Renal pelvis (tissue), 4 donors: ENCODE measurements around the gene MTHFR. TPM values are rescaled to one million over a fixed set of nuclear protein-coding genes. Genes with fewer than 3 reads are reported as not detected.
A peak's percentile ranks its signal among the peaks of the same experiment; 100 is the strongest.
"Not testable (repeated sequence)": the region's sequence is repeated elsewhere in the genome, so short reads cannot be mapped to it uniquely, and the experiment has no call there.

Experiments used
- DNase-seq: peaks from one replicate; pipeline ENCODE4 v3.0.0-alpha.2; 2013
- polyA plus RNA-seq, 3 donors: library from polyadenylated mRNA; unstranded; fragments of 120-200 nt; gene quantifications; one replicate each; pipeline ENCODE4 v1.2.1, GENCODE V29; 2013; ENCODE audit not compliant: insufficient read length in 3 of 3

Gene MTHFR
- polyA plus RNA-seq, 3 donors = 18.9 to 27.1 (median 26.5) TPM

DNA sequence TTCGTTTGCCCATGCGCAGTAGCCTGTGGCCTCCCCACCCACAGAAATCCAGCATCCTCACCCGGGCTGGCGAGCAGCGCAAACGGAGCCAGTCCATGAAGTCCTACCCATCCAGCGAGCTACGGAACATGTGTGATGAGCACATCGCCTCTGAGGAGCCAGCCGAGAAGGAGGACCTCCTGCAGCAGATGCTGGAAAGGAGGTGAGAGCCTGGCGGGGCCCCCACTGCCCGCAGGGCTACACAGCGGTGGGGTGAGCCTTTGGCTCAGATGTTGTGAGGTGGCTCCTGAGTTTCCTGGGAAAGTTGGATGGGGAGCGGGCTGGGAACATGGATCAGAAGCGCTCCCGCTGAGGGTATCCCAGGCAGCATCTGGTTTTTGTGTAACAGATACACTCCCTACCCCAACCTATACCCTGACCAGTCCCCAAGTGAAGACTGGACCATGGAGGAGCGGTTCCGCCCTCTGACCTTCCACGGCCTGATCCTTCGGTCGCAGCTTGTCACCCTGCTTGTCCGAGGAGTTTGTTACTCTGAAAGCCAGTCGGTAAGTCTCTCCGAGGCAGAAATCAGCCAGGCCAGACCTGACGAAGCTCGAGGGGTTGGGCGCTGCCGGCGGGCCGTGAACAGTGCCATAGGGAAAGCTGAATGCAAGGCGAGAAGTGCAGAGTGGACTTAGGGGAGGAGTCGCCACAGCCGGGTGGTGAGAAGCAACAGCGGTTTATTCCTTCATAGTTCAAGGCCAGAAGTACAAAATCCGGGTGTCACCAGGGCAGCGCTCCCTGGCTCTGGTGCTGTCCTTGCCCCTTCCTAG, 31.4 kb upstream of the MTHFR start:
- DNase-seq = no peak

GRCh38 chr1:11835441-11836225, 29.9 kb upstream of the MTHFR start:
- DNase-seq = no peak

GRCh38 chr1:11833900-11834299, 28.1 kb upstream of the MTHFR start:
- no peak for DNase-seq

- no peak for DNase-seq
Measured at GRCh38 chr1:11833497-11833896, 27.7 kb upstream of the MTHFR start.

DNA sequence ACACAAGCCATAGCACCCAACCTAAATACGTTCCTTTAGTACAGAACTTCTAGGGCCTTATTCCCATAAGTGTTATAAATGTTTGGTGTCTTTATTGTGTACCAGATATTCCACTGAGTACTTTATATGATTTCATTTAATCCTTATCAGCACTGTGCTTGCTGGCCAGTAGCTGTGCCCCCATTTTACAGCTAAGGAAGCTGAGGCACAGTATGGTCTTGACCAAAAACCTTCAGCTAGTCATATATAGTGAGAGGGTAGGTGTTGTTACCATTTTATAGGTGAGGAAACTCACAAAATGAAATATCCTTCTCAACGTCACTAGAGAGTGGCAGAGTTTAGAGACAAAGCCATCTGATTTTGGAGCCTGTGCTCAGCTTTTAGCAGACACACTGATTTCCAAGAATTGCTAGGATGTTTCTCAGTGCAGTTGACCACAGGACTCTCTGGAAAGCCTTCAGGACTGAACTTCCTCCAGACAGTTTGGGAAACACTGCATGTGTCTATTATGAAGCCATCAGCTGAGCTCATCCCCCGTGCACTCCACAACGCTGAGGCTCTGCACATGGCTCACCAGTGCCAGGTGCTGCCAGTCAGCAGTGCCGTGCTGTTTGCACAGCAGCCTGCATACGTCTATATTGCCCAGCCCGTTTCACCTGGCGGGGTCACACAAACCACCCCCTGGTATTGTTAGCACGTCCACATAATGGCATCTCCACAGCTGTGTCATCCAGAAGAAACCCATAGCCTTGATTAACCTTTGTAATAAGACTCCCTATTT, 26.4 kb upstream of the MTHFR start:
- DNase-seq = no peak

GRCh38 chr1:11828511-11828910, 22.7 kb upstream of the MTHFR start:
- DNase-seq = no peak

GRCh38 chr1:11826946-11827345, 21.2 kb upstream of the MTHFR start:
- DNase-seq = no peak

DNA sequence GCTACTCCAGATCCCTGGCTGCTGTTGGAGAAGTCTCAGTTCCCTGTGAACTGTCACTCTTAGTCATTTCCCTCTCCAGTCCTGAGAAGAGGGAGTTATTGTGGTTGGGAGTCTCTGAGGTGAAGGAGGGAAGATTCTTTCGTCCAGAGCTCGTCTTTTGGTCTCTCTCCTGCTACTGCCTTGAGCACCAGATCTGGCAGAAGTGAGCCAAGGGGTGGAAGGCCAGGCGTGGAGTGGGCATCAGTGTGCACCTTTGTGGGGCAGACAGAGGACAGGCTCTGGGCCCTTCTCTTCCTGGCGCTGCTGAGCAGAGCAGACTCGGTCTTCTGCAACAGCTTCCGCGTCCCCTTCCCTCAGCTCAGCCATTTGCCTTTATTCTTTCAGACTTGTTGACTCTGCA, 19.4 kb upstream of the MTHFR start:
- DNase-seq = no peak

GRCh38 chr1:11823366-11824137, 17.8 kb upstream of the MTHFR start:
- DNase-seq = no peak

- no peak for DNase-seq
Measured at GRCh38 chr1:11822091-11822490, 16.3 kb upstream of the MTHFR start.

- no peak for DNase-seq
Measured at GRCh38 chr1:11817192-11817591, 11.4 kb upstream of the MTHFR start.

DNA sequence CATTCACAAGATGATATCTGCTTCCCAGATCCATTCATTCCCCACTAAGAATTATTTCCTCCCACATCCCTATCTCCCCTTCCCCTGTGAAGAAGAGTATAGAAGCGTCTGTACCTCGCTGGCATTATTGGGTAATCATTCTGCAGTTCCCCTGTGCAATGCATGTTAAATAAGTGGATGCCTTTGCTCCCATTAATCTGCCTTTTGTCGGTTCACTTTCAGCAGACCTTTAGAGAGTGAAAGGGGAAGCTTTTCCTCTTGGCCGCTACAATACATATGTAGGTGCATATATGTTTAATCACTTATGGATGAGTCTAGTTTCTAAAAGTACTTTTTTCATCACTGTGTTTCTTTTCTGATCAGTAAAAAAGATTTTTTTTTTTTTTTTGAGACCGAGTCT, 7.3 kb upstream of the MTHFR start:
- DNase-seq = no peak

DNA sequence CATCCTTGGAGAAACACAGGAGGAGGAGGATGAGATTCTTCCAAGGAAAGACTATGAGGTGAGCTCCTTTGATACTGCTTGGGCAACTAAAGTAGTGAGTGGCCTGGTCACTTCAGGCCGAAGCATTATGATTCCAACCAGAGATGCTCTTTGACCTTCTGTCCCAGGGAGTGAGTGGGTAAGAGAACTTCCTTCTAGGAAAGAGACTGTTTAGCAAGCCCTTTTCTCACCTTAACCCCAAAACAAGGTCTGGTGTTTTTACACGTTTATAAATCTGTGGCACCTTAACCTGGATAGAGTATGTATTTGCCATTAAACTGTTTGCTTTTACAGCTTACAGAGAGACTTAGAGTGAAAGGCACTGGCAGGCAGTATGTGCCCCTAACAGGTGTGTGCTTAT, 1.4 kb upstream of the MTHFR start:
- DNase-seq = no peak

DNA sequence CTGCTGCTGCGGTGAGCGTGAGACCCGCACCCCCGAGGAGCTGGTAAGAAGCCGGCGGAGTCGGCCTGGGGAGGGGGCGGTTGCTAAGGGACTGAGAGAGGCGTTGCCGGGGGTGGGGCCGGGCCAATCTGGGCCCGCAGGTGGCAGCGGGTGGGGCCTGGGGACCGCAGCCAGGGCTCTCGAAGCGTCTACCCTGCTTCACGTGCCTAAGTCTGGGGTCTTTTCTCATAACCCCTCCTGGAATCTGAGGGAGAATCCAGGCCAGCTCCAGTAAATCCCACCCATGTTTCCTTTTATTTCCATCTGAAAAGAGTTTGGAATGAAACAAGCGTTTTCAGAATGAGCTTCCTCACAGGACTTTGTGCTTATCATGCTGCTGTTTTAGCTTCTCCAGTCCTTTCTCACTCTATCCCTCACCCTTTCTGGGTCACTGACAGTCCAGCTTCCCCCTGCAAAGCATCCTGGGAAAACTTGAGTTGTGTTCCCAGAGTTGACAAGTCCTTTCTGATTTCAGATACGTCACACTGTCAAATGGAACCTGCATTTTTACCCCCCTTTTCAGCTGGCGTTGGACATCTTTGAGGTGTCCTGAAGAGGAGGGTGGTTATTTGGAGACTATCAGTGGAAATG, 658 bp upstream of the MTHFR start:
- DNase-seq = no peak

- no peak for DNase-seq
Measured at GRCh38 chr1:11804666-11805421, 920 bp downstream of the MTHFR start.

DNA sequence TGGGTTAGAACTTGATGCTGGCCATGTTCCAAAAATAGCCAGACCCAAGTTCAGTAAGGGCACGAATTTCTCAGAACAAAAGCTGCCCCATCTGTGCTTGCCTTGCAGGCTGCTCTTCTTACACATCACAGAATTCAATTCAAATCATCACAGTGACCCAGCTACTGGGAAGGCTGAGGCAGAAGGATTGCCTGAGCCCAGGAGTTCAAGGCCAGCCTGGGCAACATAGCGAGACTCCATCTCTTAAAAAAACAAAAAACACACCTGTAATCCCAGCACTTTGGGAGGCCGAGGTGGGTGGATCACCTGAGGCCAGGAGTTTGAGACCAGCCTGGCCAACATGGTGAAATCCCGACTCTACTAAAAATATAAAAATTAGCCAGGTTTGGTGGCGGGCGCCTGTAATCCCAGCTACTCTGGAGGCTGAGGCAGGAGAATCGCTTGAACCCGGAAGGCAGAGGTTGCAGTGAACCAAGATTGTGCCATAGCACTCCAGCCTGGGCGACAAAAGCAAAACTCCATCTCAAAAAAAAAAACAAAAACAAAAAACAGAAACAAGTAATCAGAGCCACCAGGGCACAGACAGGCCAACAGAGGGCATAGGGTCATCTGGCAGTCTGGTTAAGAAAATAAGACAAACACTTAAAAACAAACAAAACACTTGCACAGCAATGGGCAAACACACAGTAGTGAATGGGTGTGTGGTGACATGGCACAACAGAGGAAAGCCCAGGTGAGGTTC, 1.7 kb downstream of the MTHFR start:
- DNase-seq = not testable (repeated sequence)

DNA sequence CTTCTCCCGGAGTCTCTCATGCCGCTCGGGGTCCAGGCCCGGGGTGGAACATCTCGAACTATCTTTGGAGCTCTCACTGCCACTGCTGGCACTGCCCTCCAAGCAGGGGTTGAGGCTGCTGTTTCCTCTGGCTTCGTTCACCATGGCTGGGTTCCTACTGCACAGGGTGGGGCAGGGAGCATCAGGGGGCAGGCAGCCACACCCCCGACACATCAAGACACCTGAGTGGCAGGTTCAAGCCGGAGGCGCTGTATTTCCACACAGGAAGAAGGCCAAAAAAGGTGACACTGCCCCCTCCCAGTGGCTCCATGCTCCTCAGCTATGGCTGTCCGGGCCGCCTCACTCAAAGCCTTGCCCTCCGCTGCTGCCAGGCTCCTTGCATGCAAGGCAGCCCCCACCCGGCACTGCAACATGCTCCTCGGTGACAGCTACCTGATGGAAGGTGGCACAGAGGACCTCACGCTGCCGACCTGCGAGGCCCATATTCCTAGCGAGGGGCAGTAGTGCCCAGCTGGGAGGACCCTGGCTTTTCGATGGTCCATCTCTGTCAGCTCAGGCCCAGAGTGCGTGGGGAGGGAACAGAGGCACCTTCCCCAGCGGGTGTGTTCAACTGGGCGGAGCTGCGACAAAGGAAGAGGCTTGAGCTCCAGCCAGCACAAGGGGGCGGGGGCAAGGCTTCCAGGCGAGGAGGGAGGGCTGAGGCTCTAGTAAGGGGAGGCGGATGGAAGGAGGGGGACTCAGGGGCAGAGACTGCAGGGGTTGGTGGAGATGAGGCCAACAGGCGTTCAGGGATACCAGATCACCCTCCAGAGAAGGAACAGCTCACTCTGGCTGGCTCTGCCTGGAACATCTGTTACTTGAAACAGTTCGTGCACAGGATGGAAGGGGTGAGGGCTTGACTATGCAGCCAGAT, 2.5 kb downstream of the MTHFR start:
- DNase-seq = peak; percentile 93

DNA sequence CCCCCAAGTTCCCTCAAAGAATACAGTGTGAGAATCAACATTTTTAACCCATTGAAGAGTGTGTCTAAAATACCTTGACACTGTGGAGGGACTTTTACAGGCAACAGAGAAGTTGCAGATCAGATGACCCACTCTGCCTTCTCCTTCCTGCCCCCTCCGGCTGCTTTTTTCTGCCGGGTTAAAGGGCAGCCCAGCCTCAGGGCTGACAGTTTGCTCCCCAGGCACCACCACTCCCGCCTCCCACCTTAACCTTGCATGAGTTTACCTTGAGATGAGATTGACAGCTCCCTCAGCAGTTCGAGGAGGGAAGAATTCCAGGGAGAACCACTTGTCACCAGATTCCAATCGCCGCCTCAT, 3.2 kb downstream of the MTHFR start:
- DNase-seq = no peak
